Tongue (tissue), 2 donors: ENCODE results near the gene SPNS3. TPM values are rescaled to one million over a fixed set of nuclear protein-coding genes. Genes with fewer than 3 reads are reported as not detected.

ENCODE experiments used
- DNase-seq: peaks from one replicate; pipeline ENCODE4 v3.0.0-alpha.2; 2015
- total RNA-seq: library from RNA; depleted of rRNA; stranded (reverse); fragments of >200 nt; gene quantifications from one replicate; pipeline ENCODE4 v1.2.3, GENCODE V29; 2014

The SPNS3 gene
- total RNA-seq, 1 donor from 2014 or later: 1.1 TPM

- no peak for DNase-seq
Observed at GRCh38 chr17:4530799-4531730, 97.3 kb downstream of the SPNS3 start.

GRCh38 chr17:4531988-4532736, 98.4 kb downstream of the SPNS3 start:
- no peak for DNase-seq

- no peak for DNase-seq
Observed at GRCh38 chr17:4532860-4533522, 99.3 kb downstream of the SPNS3 start.

- DNase-seq: no peak
Observed at GRCh38 chr17:4533523-4534504, 100.1 kb downstream of the SPNS3 start.

GRCh38 chr17:4534515-4534914, 100.8 kb downstream of the SPNS3 start:
- DNase-seq: no peak

GRCh38 chr17:4534928-4535666, 101.4 kb downstream of the SPNS3 start:
- no peak for DNase-seq

- no peak for DNase-seq
Observed at GRCh38 chr17:4535667-4536258, 102.0 kb downstream of the SPNS3 start.

GRCh38 chr17:4536259-4536741, 102.6 kb downstream of the SPNS3 start:
- DNase-seq: no peak

- DNase-seq: peak; percentile 21
Observed at GRCh38 chr17:4536742-4537411, 103.1 kb downstream of the SPNS3 start.

Other genes starting within 250 kb of the SPNS3 start
- 49.1 TPM for gene ANKFY1, start 170.0 kb upstream of the SPNS3 start, total RNA-seq
- gene UBE2G1, start 67.3 kb upstream of the SPNS3 start, total RNA-seq: 70.6 TPM
- gene SPNS2, start 64.9 kb downstream of the SPNS3 start, total RNA-seq: 19.9 TPM
- 25.7 TPM for gene MYBBP1A, start 121.4 kb downstream of the SPNS3 start, total RNA-seq
- 10.5 TPM for gene GGT6, start 126.6 kb downstream of the SPNS3 start, total RNA-seq
- 174 TPM for gene SMTNL2, start 150.6 kb downstream of the SPNS3 start, total RNA-seq
- 0.31 TPM for gene ALOX15, start 207.7 kb downstream of the SPNS3 start, total RNA-seq